SK-N-SH treated with all-trans-retinoic acid at 6 μM for 48 hours (cell line): Measurements from ENCODE around the gene ST6GAL1.

ENCODE experiments used
- ATAC-seq: fragments of 200-7000 bp; cut with Tn5 transposase; 3 replicates; pipeline ENCODE4 v1.9.1; 2020; ENCODE audit warnings: mild to moderate bottlenecking, moderate library complexity
- ARNTL ChIP-seq: fragments of 450-650 bp; formaldehyde crosslinking; IDR thresholded peaks from 2 replicates; pipeline ENCODE4 v1.5.0; 2020; ENCODE audit warnings: low read depth, mild to moderate bottlenecking, moderate library complexity, borderline replicate concordance
- BACH2 ChIP-seq: fragments of 250-450 bp; sonication (Bioruptor Pico); IDR thresholded peaks from 2 replicates; pipeline ENCODE4 v1.9.0; 2021; ENCODE audit warnings: mild to moderate bottlenecking, borderline replicate concordance
- CSDC2 ChIP-seq: fragments of 250-450 bp; sonication (Bioruptor Pico); IDR thresholded peaks from 2 replicates; pipeline ENCODE4 v1.5.0; 2020; ENCODE audit warnings: mild to moderate bottlenecking, moderate library complexity
- CSRNP3 ChIP-seq: fragments of 250-450 bp; sonication (Bioruptor Pico); IDR thresholded peaks from 2 replicates; pipeline ENCODE4 v1.5.1; 2021; ENCODE audit warnings: mild to moderate bottlenecking, moderate library complexity
- ESRRG ChIP-seq: fragments of 250-450 bp; sonication (Bioruptor Pico); IDR thresholded peaks from 2 replicates; pipeline ENCODE4 v1.6.1; 2021; ENCODE audit warnings: mild to moderate bottlenecking
- GLIS3 ChIP-seq: fragments of 250-450 bp; sonication (Bioruptor Pico); IDR thresholded peaks from 2 replicates; pipeline ENCODE4 v1.5.0; 2020; ENCODE audit warnings: mild to moderate bottlenecking, moderate library complexity
- ISL1 ChIP-seq: fragments of 250-450 bp; sonication (Bioruptor Pico); IDR thresholded peaks from 2 replicates; pipeline ENCODE4 v2.1.2; 2022; ENCODE audit warnings: mild to moderate bottlenecking, moderate library complexity
- OSR1 ChIP-seq: fragments of 250-450 bp; sonication (Bioruptor Pico); IDR thresholded peaks from 2 replicates; pipeline ENCODE4 v1.8.0; 2022; ENCODE audit warnings: moderate library complexity, mild to moderate bottlenecking, inconsistent platforms
- PATZ1 ChIP-seq: fragments of 250-450 bp; sonication (Bioruptor Pico); IDR thresholded peaks from 2 replicates; pipeline ENCODE4 v1.8.0; 2020; ENCODE audit warnings: mild to moderate bottlenecking, moderate library complexity, borderline replicate concordance
- POU6F1 ChIP-seq: fragments of 250-450 bp; sonication (Bioruptor Pico); IDR thresholded peaks from 2 replicates; pipeline ENCODE4 v1.8.0; 2021; ENCODE audit warnings: low read depth, mild to moderate bottlenecking, moderate library complexity, borderline replicate concordance
- PPARA ChIP-seq: fragments of 250-450 bp; sonication (Bioruptor Pico); IDR thresholded peaks from 2 replicates; pipeline ENCODE4 v1.5.0; 2020; ENCODE audit warnings: mild to moderate bottlenecking, borderline replicate concordance
- RARB ChIP-seq: fragments of 250-450 bp; sonication (Bioruptor Pico); IDR thresholded peaks from 2 replicates; pipeline ENCODE4 v1.8.0; 2021; ENCODE audit warnings: mild to moderate bottlenecking, moderate library complexity
- TOX ChIP-seq: fragments of 250-450 bp; sonication (Bioruptor Pico); IDR thresholded peaks from 2 replicates; pipeline ENCODE4 v1.8.0; 2021; ENCODE audit warnings: mild to moderate bottlenecking, moderate library complexity, borderline replicate concordance
- TSHZ2 ChIP-seq: fragments of 250-450 bp; sonication (Bioruptor Pico); IDR thresholded peaks from 2 replicates; pipeline ENCODE4 v1.5.0; 2020; ENCODE audit warnings: mild to moderate bottlenecking, moderate library complexity
- ZC3H10 ChIP-seq: fragments of 250-450 bp; sonication (Bioruptor Pico); IDR thresholded peaks from 2 replicates; pipeline ENCODE4 v1.5.1; 2021; ENCODE audit warnings: mild to moderate bottlenecking, moderate library complexity
- ZFP30 ChIP-seq: fragments of 450-650 bp; formaldehyde crosslinking; IDR thresholded peaks from 2 replicates; pipeline ENCODE4 v1.5.0; 2022; ENCODE audit warnings: mild to moderate bottlenecking, moderate library complexity
- ZNF565 ChIP-seq: fragments of 450-650 bp; formaldehyde crosslinking; conservative IDR thresholded peaks from 2 replicates; pipeline ENCODE4 v1.5.0; 2020; ENCODE audit warnings: low read depth, mild to moderate bottlenecking, moderate library complexity
- ZNF70 ChIP-seq: fragments of 450-650 bp; formaldehyde crosslinking; IDR thresholded peaks from 2 replicates; pipeline ENCODE4 v1.5.0; 2020; ENCODE audit warnings: mild to moderate bottlenecking, moderate library complexity
- ZNF8 ChIP-seq: fragments of 450-650 bp; formaldehyde crosslinking; IDR thresholded peaks from 2 replicates; pipeline ENCODE4 v1.5.0; 2020; ENCODE audit warnings: mild to moderate bottlenecking, moderate library complexity

Gene ST6GAL1

GRCh38 chr3:186925826-186926225 is 4.5 kb upstream of the ST6GAL1 start (continued):
- TF ChIP-seq CSDC2 (CRISPR knock-in tag) (no peak), ARNTL (CRISPR knock-in tag) (no peak), ESRRG (CRISPR knock-in tag) (no peak), RARB (CRISPR knock-in tag) (no peak), ZC3H10 (CRISPR knock-in tag) (no peak)

- TF ChIP-seq TOX (CRISPR knock-in tag) (no peak), BACH2 (CRISPR knock-in tag) (no peak), PATZ1 (no peak), ARNTL (CRISPR knock-in tag) (no peak), ZNF70 (CRISPR knock-in tag) (no peak), ISL1 (CRISPR knock-in tag) (no peak), POU6F1 (CRISPR knock-in tag) (no peak), PPARA (CRISPR knock-in tag) (no peak), ZC3H10 (CRISPR knock-in tag) (no peak), CSDC2 (CRISPR knock-in tag) (no peak), ZNF565 (CRISPR knock-in tag) (no peak), ZFP30 (CRISPR knock-in tag) (no peak), ZNF8 (CRISPR knock-in tag) (no peak), ESRRG (CRISPR knock-in tag) (no peak), GLIS3 (CRISPR knock-in tag) (no peak)
- TF ChIP-seq, all 23 proteins: peak for 0
- ATAC-seq, result no peak
These were observed 1.1 kb upstream of the ST6GAL1 start for GRCh38 chr3:186929186-186929585.

GRCh38 chr3:186929685-186930084 is 641 bp upstream of the ST6GAL1 start:
- TF ChIP-seq ARNTL (CRISPR knock-in tag) (no peak), CSRNP3 (CRISPR knock-in tag) (no peak), PATZ1 (no peak), POU6F1 (CRISPR knock-in tag) (no peak)
- TF ChIP-seq, all 23 proteins: peak for 0
- ATAC-seq, result no peak

GRCh38 chr3:186930641-186931531 is 560 bp downstream of the ST6GAL1 start:
- TF ChIP-seq RARB (CRISPR knock-in tag) (no peak), PPARA (CRISPR knock-in tag) (no peak), TOX (CRISPR knock-in tag) (no peak), CSDC2 (CRISPR knock-in tag) (no peak), OSR1 (CRISPR knock-in tag) (no peak), TSHZ2 (no peak), ARNTL (CRISPR knock-in tag) (no peak), ISL1 (CRISPR knock-in tag) (no peak)

More at GRCh38 chr3:186930641-186931531, 560 bp downstream of the ST6GAL1 start:
- peak; percentile 80 for ATAC-seq
